Neural cell (in vitro differentiated cells): ENCODE results near the gene CCDC159. TPM values are rescaled to one million over a fixed set of nuclear protein-coding genes. Genes with fewer than 3 reads are reported as not detected.

Experiments
- H2AFZ ChIP-seq: fragments of 200-600, 300-800 bp; sonication (generic), shearing (Covaris generic); 2 replicates; pipeline ENCODE4 v1.6.0; 2014; ENCODE audit warnings: low read depth, mild to moderate bottlenecking, antibody characterized with exemption, low read length, moderate library complexity
- H3F3A ChIP-seq: fragments of 200-600 bp; shearing (Covaris generic); 2 replicates; pipeline ENCODE4 v1.6.1; 2016; ENCODE audit warnings: mild to moderate bottlenecking, moderate library complexity, mixed read lengths, antibody characterized with exemption, low read length; ENCODE audit not compliant: insufficient read depth, poor library complexity, severe bottlenecking
- H3K27ac ChIP-seq: fragments of 200-600, 300-800 bp; sonication (generic), shearing (Covaris generic); 2 replicates; pipeline ENCODE4 v1.5.1; 2014; ENCODE audit warnings: mild to moderate bottlenecking, low read length, moderate library complexity
- H3K27me3 ChIP-seq: fragments of 300-800, 200-600 bp; sonication (generic), shearing (Covaris generic); 2 replicates; pipeline ENCODE4 v1.6.0; 2014; ENCODE audit warnings: mild to moderate bottlenecking, low read depth, low read length, moderate library complexity; ENCODE audit not compliant: insufficient read depth
- H3K36me3 ChIP-seq: fragments of 300-800, 200-600 bp; sonication (generic), shearing (Covaris generic); 2 replicates; pipeline ENCODE4 v1.5.1; 2014; ENCODE audit warnings: mild to moderate bottlenecking, antibody characterized with exemption, low read length, moderate library complexity; ENCODE audit not compliant: insufficient read depth
- H3K4me2 ChIP-seq: fragments of 300-800, 200-600 bp; sonication (generic), shearing (Covaris generic); 2 replicates; pipeline ENCODE4 v1.6.0; 2014; ENCODE audit warnings: mild to moderate bottlenecking, low read length
- H3K4me3 ChIP-seq: fragments of 300-800, 200-600 bp; sonication (generic), shearing (Covaris generic); 2 replicates; pipeline ENCODE4 v1.5.1; 2014; ENCODE audit warnings: mild to moderate bottlenecking, low read length, moderate library complexity
- H3K79me2 ChIP-seq: fragments of 200-600 bp; shearing (Covaris generic); replicated peaks from 2 replicates; pipeline ENCODE4 v1.6.0; 2014; ENCODE audit warnings: mild to moderate bottlenecking, low read length, moderate library complexity; ENCODE audit not compliant: insufficient read depth
- H3K9ac ChIP-seq: fragments of 300-800, 200-600 bp; sonication (generic), shearing (Covaris generic); 2 replicates; pipeline ENCODE4 v1.6.1; 2016; ENCODE audit warnings: mild to moderate bottlenecking, low read length, mixed read lengths
- H3K9me2 ChIP-seq: fragments of 200-600 bp; shearing (Covaris generic); 2 replicates; pipeline ENCODE4 v1.6.1; 2016; ENCODE audit warnings: mild to moderate bottlenecking, low read length, mixed read lengths; ENCODE audit not compliant: insufficient read depth
- H3K9me3 ChIP-seq: fragments of 200-600, 300-800 bp; sonication (generic), shearing (Covaris generic); 2 replicates; pipeline ENCODE4 v1.6.1; 2016; ENCODE audit warnings: mild to moderate bottlenecking, mixed run types, low read length, moderate library complexity, mixed read lengths
- H4K20me1 ChIP-seq: fragments of 200-600 bp; shearing (Covaris generic); 2 replicates; pipeline ENCODE4 v1.6.1; 2016; ENCODE audit warnings: mild to moderate bottlenecking, mixed run types; ENCODE audit not compliant: insufficient read depth
- CTCF ChIP-seq: fragments of 450-650 bp; IDR thresholded peaks from 2 replicates; pipeline ENCODE4 v1.5.1; 2014; ENCODE audit warnings: antibody characterized with exemption, mild to moderate bottlenecking, moderate library complexity; ENCODE audit not compliant: poor library complexity, severe bottlenecking
- EP300 ChIP-seq: fragments of 450-650 bp; conservative IDR thresholded peaks from 2 replicates; pipeline ENCODE4 v1.6.1; 2014; ENCODE audit warnings: antibody characterized with exemption, mild to moderate bottlenecking, moderate library complexity; ENCODE audit not compliant: poor library complexity, severe bottlenecking
- EZH2 ChIP-seq: fragments of 200-600, 300-800 bp; shearing (Covaris generic), sonication (generic); IDR thresholded peaks from 2 replicates; pipeline ENCODE4 v1.6.1; 2014; ENCODE audit warnings: antibody characterized with exemption, low read length, borderline replicate concordance, mild to moderate bottlenecking; ENCODE audit not compliant: insufficient read depth, poor library complexity, severe bottlenecking
- MXI1 ChIP-seq: fragments of 450-650 bp; conservative IDR thresholded peaks from 2 replicates; pipeline ENCODE4 v1.6.1; 2014; ENCODE audit warnings: antibody characterized with exemption, mild to moderate bottlenecking; ENCODE audit not compliant: poor library complexity, severe bottlenecking
- POLR2AphosphoS5 ChIP-seq: IDR thresholded peaks from 2 replicates; pipeline ENCODE4 v1.6.1; 2012
- RAD21 ChIP-seq: fragments of 450-650 bp; conservative IDR thresholded peaks from 2 replicates; pipeline ENCODE4 v1.6.1; 2014; ENCODE audit warnings: antibody characterized with exemption, mild to moderate bottlenecking, moderate library complexity
- REST ChIP-seq: IDR thresholded peaks from 2 replicates; pipeline ENCODE4 v1.6.1; 2012; ENCODE audit warnings: borderline replicate concordance
- SMC3 ChIP-seq: fragments of 450-650 bp; conservative IDR thresholded peaks from 2 replicates; pipeline ENCODE4 v1.6.1; 2014; ENCODE audit warnings: antibody characterized with exemption, mild to moderate bottlenecking, moderate library complexity; ENCODE audit not compliant: poor library complexity
- TAF1 ChIP-seq: IDR thresholded peaks from 2 replicates; pipeline ENCODE4 v1.6.1; 2012; ENCODE audit warnings: low read depth
- polyA plus RNA-seq: library from polyadenylated mRNA; depleted of rRNA; stranded (reverse); fragments of >200 nt; gene quantifications from 2 replicates; pipeline ENCODE4 v1.2.3, GENCODE V29; 2014

The CCDC159 gene
- polyA plus RNA-seq, 1 donor from 2014 or later, result 2.4 TPM

GRCh38 chr19:11361037-11361770 is 14.9 kb downstream of the CCDC159 start:
- TF ChIP-seq TAF1 (no peak), SMC3 (no peak), EZH2 (no peak), RAD21 (no peak), CTCF (no peak), POLR2AphosphoS5 (no peak), REST (no peak), MXI1 (no peak), EP300 (no peak)
- Histone ChIP-seq H3K79me2 (peaks cover under 1% of the 10 kb centered on the region), H3K4me3 (peak overlapping the region; percentile 25), H2AFZ (no peak overlapping the region), H3K9me3 (no peaks in the 10 kb centered on the region), H3F3A (no peaks in the 10 kb centered on the region), H3K4me2 (no peak overlapping the region), H3K27me3 (no peaks in the 10 kb centered on the region), H3K36me3 (peaks cover 12% of the 10 kb centered on the region), H3K9me2 (no peaks in the 10 kb centered on the region), H4K20me1 (no peaks in the 10 kb centered on the region), H3K27ac (no peak overlapping the region), H3K9ac (no peak overlapping the region)

GRCh38 chr19:11361771-11362731 is 15.7 kb downstream of the CCDC159 start:
- no peaks in the 10 kb centered on the region for H3K9me3 ChIP-seq
- H3K79me2 ChIP-seq, result no peaks in the 10 kb centered on the region
- H3K9ac ChIP-seq, result no peak overlapping the region
- H2AFZ ChIP-seq, result no peak overlapping the region
- no peaks in the 10 kb centered on the region for H3K27me3 ChIP-seq
- no peaks in the 10 kb centered on the region for H3F3A ChIP-seq
- H4K20me1 ChIP-seq, result no peaks in the 10 kb centered on the region
- H3K27ac ChIP-seq, result no peak overlapping the region
- no peak overlapping the region for H3K4me2 ChIP-seq
- no peak overlapping the region for H3K4me3 ChIP-seq
- H3K9me2 ChIP-seq, result no peaks in the 10 kb centered on the region
- TF ChIP-seq REST, result no peak
- no peak for TF ChIP-seq EP300
- no peak for TF ChIP-seq CTCF
- TF ChIP-seq SMC3, result no peak
- no peak for TF ChIP-seq RAD21
- no peak for TF ChIP-seq EZH2
- no peak for TF ChIP-seq TAF1
- TF ChIP-seq MXI1, result no peak
- TF ChIP-seq POLR2AphosphoS5, result no peak
- peaks cover 12% of the 10 kb centered on the region for H3K36me3 ChIP-seq
